ENCODE results near the gene GPANK1.

The GPANK1 gene

GRCh38 chr6:31662124-31662723, 2.6 kb downstream of the GPANK1 start:
- ATAC-seq, result no peak
- DNase-seq, result no peak

GRCh38 chr6:31661262-31662123, 3.3 kb downstream of the GPANK1 start:
- DNase-seq (no peak), ATAC-seq (no peak)

DNA sequence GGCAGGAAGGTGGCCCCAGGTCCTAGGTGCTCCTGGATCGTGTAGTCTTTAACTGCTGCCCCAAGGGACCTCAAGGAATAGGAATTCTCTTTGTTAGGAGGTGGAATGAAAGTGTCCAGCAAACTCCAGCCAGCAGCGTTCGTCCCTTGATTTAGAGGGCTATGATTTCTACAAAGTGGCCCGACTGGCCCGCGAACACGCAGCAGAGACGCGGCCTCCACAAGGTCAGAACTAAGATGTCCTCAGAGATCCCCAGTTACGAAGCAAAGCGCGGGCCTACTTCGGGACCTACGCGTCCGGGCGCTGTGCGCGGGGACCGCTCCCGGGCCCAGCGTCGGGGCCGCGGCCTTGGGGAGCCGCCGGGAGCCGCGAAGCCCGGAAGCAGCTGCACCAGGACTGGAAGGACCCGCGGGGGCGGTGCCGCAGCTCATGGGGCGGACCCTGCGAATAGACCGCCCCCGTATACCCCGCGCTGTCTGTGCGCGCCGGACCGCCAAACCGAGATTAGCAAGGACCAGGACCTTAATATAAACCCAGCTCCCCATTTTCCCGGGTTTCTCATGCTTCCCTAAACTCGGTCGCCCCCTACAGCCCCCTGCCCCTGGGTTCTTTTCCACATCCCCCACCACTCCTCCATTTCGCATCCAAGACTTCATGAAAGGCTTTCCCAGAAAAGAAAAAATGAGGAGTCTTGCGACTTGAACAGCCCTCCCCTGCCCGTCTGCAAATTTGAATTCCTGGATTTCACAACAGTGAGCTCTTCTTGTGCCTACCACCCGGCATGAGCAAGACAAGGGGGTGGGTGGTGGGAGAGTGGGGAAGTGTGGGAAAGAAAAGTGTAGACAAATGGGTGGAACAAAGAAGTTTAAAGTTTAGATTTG, 4.2 kb downstream of the GPANK1 start, which contains the start of gene C6orf47:
C6orf47 (minus strand) TSS at position 398 of the 881 bp plus-strand sequence. CDS start 831 bp downstream, outside the sequence.
- ATAC-seq, result peak; percentile 75

DNA sequence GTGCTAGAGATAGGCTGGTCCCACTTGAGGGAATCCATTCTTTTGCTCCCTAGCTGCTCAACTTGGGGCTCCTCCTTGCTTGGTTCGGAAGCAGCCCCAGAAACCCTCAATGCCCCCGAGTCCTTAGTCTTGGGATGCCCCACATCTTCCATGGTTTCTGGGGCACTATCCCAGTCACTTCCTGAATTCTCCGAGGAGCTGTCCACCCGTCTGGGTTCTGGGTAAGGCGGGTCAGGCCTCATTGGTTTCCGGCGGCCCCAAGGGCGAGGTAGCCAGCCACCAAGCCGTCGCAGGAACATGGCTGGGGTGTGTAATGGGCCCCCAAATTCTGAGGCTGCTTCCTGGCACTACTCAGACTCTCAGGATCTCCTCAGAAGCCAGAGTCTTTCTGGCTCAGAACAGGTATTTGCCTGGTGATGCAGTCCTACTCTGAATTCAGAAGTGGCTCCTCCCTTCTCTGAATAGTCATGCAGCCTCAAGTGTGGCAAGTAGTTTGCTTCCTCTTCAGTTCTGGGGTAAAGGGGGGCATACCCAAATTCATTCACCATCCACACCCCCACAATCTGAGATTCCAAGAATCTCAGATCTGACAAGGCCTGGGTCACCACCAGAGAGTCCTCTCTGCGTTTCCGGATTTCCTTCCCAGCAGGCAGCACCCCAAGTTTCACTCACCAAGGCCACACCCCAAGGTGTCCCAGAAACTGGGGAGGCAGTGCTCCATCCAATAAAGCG, 5.0 kb downstream of the GPANK1 start:
- DNase-seq (peak; percentile 54), ATAC-seq (peak; percentile 25)

More for the DNA sequence above, 4.2 kb downstream of the GPANK1 start, which contains the start of gene C6orf47:
- DNase-seq, result peak; percentile 87

GRCh38 chr6:31658983-31659648, 5.7 kb downstream of the GPANK1 start:
- ATAC-seq (no peak), DNase-seq (no peak)

GRCh38 chr6:31658158-31658688, 6.6 kb downstream of the GPANK1 start:
- ATAC-seq (no peak), DNase-seq (no peak)

DNA sequence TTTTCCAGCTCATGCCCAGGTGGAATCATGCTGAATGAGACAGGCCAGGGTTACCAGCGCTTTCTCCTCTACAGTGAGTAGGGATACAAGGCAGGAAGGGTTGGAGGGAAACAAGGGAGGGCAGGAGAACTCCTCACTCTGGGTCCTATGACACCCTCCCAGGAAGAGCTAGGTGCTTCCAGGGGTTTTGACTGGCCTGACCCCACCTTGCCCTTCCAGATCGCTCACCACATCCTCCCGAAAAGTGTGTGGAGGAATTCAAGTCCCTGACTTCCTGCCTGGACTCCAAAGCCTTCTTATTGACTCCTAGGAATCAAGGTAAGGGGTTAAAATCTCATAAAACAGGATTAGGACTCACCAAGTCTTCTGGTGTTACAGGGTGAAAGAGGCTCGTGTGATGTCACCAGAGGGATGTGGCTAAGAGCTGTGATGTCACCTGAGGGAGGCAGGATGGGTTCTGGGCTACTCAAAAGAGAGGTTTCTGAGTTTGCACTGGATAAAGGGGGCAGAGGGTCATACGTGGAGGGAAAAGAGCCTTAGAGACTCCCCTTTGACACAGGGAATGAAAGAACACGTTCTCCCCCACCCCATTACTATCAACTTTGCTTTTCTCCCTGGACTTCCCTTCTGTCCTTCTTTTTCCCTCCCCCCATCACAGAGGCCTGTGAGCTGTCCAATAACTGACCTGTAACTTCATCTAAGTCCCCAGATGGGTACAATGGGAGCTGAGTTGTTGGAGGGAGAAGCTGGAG, 7.2 kb downstream of the GPANK1 start:
- ATAC-seq, result no peak
- peak; percentile 37 for DNase-seq

- no peak for ATAC-seq
- no peak for DNase-seq
Observed at GRCh38 chr6:31655349-31656237, 9.2 kb downstream of the GPANK1 start, which contains the start of gene APOM. TSS of gene APOM (plus strand) at chr6:31655894. CDS start at chr6:31655967, 73 bp downstream.

GRCh38 chr6:31654574-31655348, 10.0 kb downstream of the GPANK1 start:
- DNase-seq (no peak), ATAC-seq (no peak)

DNA sequence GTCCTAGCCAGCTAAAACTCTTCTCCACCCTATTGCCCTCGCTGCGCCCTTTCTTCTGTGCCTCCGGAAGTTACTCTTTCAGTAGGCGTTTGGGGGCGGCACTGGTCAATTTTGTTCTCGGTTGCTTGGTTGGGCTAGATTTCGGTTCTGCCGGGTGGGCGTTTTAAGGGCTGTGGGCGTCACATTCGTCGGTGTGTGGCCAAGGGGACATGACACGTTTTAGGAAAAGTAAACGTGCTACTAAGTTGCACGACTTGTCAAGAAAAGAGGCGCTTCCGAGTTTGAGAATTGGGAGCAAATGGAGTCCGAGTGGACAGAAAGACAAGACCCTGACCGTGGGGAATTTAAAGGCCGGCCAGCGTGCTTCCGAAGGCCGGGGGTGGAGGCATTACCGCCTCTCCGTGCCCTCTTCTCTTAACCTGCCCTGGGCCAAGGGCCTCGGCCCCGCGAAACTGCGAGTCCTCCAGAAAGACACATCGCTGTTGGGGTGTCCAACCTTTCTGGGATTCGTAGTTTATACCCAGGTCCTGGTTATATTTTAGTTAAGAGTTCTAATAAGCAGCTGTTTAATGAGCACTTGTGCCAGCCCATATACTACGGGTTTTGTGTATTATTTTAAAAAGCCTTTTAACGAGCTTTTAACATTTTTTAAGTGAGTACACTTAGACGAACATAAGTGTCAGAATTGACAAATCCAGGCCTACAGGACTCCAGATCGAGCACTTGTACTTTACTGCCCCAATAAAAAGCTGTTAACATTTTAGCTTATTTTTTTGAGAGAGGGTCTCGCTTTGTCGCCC, 11.7 kb downstream of the GPANK1 start:
- DNase-seq, result peak; percentile 86
- peak; percentile 66 for ATAC-seq

DNA sequence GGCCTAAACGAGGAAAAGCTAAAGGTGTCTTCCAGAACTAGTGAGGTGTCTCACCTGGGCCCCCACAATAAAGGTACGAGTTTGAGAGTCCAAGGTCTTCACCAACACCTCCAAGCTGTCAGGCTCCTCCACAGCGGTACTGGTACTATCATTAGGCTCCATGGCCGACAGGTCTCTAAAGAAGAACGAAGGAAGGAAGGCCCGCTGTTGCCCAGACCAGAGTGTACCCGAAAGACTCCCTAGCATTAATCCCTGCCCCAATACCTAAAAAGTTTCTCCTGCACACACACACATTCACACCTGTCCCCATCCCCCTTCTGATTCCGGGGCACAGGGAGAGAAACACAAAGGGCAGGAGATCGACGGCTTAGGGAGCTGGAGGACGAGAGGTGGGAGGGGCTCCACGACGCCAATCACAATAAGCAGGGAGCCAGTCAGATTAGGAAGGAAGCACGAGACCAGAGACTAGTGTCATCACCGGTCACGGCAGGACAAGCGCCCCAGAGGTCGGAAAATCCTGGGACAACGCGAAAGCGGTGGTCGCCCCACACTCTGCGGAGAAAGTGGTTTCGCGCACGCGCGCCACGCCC, 13.1 kb downstream of the GPANK1 start:
- DNase-seq (no peak), ATAC-seq (peak; percentile 50)

DNA sequence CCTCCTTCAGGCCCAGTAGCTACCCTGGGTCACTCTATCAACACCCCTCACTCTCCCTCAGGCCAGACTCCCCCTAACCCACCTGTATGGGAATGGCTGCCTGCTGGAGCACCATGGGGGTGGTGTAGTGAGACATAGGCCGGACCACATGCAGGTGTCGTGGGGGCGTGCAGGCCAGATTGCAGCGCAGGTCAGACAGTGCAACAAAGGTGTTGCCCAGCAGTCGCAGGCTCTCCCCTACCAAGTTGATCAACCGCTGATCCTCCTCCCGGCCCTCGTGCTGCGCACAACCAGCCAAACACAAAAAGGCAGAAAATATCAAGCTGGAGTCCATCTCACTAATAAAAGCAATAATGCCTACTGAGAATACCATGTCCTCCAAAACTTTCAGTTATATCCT, 19.5 kb downstream of the GPANK1 start:
- ATAC-seq, result no peak
- DNase-seq, result no peak

- ATAC-seq, result no peak
Observed at GRCh38 chr6:31643818-31644454, 20.9 kb downstream of the GPANK1 start.

GRCh38 chr6:31642798-31643570, 21.8 kb downstream of the GPANK1 start:
- ATAC-seq, result no peak

More at GRCh38 chr6:31643818-31644454, 20.9 kb downstream of the GPANK1 start:
- no peak for DNase-seq

DNA sequence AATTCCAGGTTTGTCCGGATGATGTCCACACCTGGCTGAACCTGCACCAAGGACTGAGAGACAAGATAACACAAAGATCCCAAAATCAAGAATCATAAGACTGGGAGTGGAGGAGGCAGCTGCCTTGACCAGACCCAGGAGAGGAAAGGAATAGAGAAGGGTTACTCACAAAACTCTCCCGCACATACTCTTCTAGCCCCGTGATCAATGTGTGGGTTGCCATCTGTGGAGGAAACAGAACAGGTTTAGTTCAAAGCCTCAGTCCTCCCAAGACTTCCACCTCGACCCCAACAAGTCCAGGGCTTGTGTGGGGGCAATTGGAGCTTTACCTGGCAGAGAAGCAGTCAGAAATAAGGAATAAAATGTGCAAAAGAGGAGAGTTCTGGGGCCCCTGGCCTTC, 23.4 kb downstream of the GPANK1 start:
- ATAC-seq (no peak), DNase-seq (no peak)

More at GRCh38 chr6:31642798-31643570, 21.8 kb downstream of the GPANK1 start:
- no peak for DNase-seq

Measured in stimulated activated naive CD8-positive, alpha-beta T cell treated with anti-CD3 and anti-CD28 coated beads, Interleukin-15, Interleukin-2, amounts not matched to agents 100 U/mL and 50 U/mL, for 24 hours (primary cell).